GM12878 (cell line): Measurements from ENCODE around the gene ARAP2. TPM values are rescaled to one million over a fixed set of nuclear protein-coding genes. Genes with fewer than 3 reads are reported as not detected.

Experiments used
- ATAC-seq: fragments of 200-7000 bp; cut with Tn5 transposase; 3 replicates; pipeline ENCODE4 v1.9.1; 2020; ENCODE audit warnings: mild to moderate bottlenecking, moderate library complexity
- BruUV-seq: library from RNA; stranded (reverse); fragments of 400-500 nt; replicated peaks from 2 replicates; lab custom pipeline; 2021; lab: Mats Ljungman, UMichigan
- CTCF ChIA-PET: fragments of 300-600 bp; sonication (Branson Sonifier 250); formaldehyde crosslinking; extraction: SDS; loops from one replicate; lab custom pipeline; 2021; ENCODE audit warnings: inconsistent platforms; lab: Yijun Ruan, JAX
- POLR2A ChIA-PET: fragments of 350-600 bp; formaldehyde crosslinking; extraction: SDS; loops from one replicate; lab custom pipeline; 2021; ENCODE audit warnings: inconsistent platforms; lab: Charles Lee
- RAD21 ChIA-PET: fragments of 300-600 bp; sonication (Branson Sonifier 250); formaldehyde crosslinking; loops from one replicate; lab custom pipeline; 2023; ENCODE audit warnings: antibody characterized with exemption; ENCODE audit not compliant: unreplicated experiment; lab: Charles Lee
- SMC1A ChIA-PET: fragments of 300-600 bp; sonication (Branson Sonifier 250); formaldehyde crosslinking; loops from one replicate; lab custom pipeline; 2023; ENCODE audit not compliant: unreplicated experiment, uncharacterized antibody; lab: Charles Lee
- DNase-seq: peaks from one replicate; pipeline ENCODE4 v3.0.0-alpha.2; 2011; ENCODE audit warnings: low read depth, low spot score
- FAIRE-seq: peaks from 3 replicates; lab custom pipeline; 2011; peaks lifted over from hg19 to GRCh38; lab: Jason Lieb, UNC
- H2AFZ ChIP-seq: 2 replicates; pipeline ENCODE4 v1.6.0; 2011; ENCODE audit warnings: low read depth, low read length, control low read depth; ENCODE audit not compliant: control insufficient read depth
- H3K27ac ChIP-seq: 2 replicates; pipeline ENCODE4 v1.5.1; 2011; ENCODE audit warnings: control low read depth; ENCODE audit not compliant: control insufficient read depth, insufficient read depth
- H3K27me3 ChIP-seq, 2 experiments: replicated peaks in 1 of 2; 2 replicates each; pipeline versions ENCODE4 v1.6.0 to v1.6.1; 2011; ENCODE audit warnings: low read length in 1 of 2; ENCODE audit not compliant: control insufficient read depth in 2 of 2, insufficient read depth in 2 of 2
- H3K36me3 ChIP-seq, 2 experiments: 2 replicates each; pipeline ENCODE4 v1.5.1; 2011; ENCODE audit warnings: low read length in 1 of 2; ENCODE audit not compliant: control insufficient read depth in 2 of 2, insufficient read depth in 2 of 2
- H3K4me1 ChIP-seq: 2 replicates; pipeline ENCODE4 v1.6.1; 2011; ENCODE audit warnings: mild to moderate bottlenecking, low read length, moderate library complexity, mixed read lengths; ENCODE audit not compliant: control insufficient read depth, insufficient read depth
- H3K4me2 ChIP-seq: 2 replicates; pipeline ENCODE4 v1.6.0; 2011; ENCODE audit warnings: control low read depth; ENCODE audit not compliant: control insufficient read depth, insufficient read depth
- H3K4me3 ChIP-seq: fragments of 200-600 bp; sonication (generic); 2 replicates; pipeline ENCODE4 v1.5.1; 2016
- H3K79me2 ChIP-seq: 2 replicates; pipeline ENCODE4 v1.6.0; 2011; ENCODE audit warnings: low read length; ENCODE audit not compliant: control insufficient read depth, insufficient read depth
- H3K9ac ChIP-seq: 2 replicates; pipeline ENCODE4 v1.8.0; 2011; ENCODE audit warnings: low read length, control low read depth, mixed read lengths; ENCODE audit not compliant: control insufficient read depth, insufficient read depth
- H3K9me3 ChIP-seq: replicated peaks from 3 replicates; pipeline ENCODE4 v1.5.1; 2011; ENCODE audit warnings: mild to moderate bottlenecking, low read length; ENCODE audit not compliant: control insufficient read depth, insufficient read depth
- H4K20me1 ChIP-seq: 2 replicates; pipeline ENCODE4 v1.6.0; 2011; ENCODE audit not compliant: control insufficient read depth, insufficient read depth
- CEBPB ChIP-seq, 2 experiments: fragments of 150-350 bp in 1 of 2; IDR thresholded peaks; 2 replicates each; pipeline ENCODE4 v1.6.1; 2012 to 2014; ENCODE audit warnings: low read depth in 2 of 2, low read length in 2 of 2, borderline replicate concordance in 1 of 2, inconsistent platforms in 1 of 2
- EZH2 ChIP-seq: IDR thresholded peaks from 2 replicates; pipeline ENCODE4 v1.6.1; 2012; ENCODE audit warnings: low read depth, mild to moderate bottlenecking, control low read depth, inconsistent platforms, low read length, borderline replicate concordance; ENCODE audit not compliant: control insufficient read depth
- KAT2A ChIP-seq: conservative IDR thresholded peaks from 2 replicates; pipeline ENCODE4 v1.6.1; 2011; ENCODE audit warnings: low read depth, low read length; ENCODE audit not compliant: control insufficient read depth
- POLR2A ChIP-seq: IDR thresholded peaks from 2 replicates; pipeline ENCODE4 v1.6.1; 2011; ENCODE audit warnings: low read depth, mild to moderate bottlenecking, low read length
- WGBS: methylation state at CpG from one replicate; pipeline ENCODE4 v1.1.6; 2016; ENCODE audit warnings: low lambda C conversion rate; ENCODE audit not compliant: insufficient replicate concordance, insufficient coverage; ENCODE audit errors: missing lambda C conversion rate; 5-methylcytosine and 5-hydroxymethylcytosine counted together
- in situ Hi-C: fragments of 300-500 bp; cut with MboI; formaldehyde crosslinking; loops from 9 replicates; pipeline ENCODE4 v1.14.3; 2018; ENCODE audit warnings: mixed read lengths
- intact Hi-C: fragments of 100-400 bp; cut with micrococcal nuclease; formaldehyde crosslinking; loops from one replicate; pipeline ENCODE4 v1.14.2; 2022; ENCODE audit not compliant: unreplicated experiment
- polyA plus RNA-seq, 11 experiments: library from polyadenylated mRNA; depleted of rRNA in 4 of 11; unstranded in 6 of 11; stranded (reverse) in 5 of 11; fragments of >200 nt; fragmentation: Nextera tagmentation in 4 of 11; fragmentation: Illumina TruSeq in 1 of 11; extraction: Ambion mirVana in 4 of 11; extraction: Trizol in 1 of 11; gene quantifications; 1 replicate in 1 of 11; 2 replicates in 10 of 11; pipeline versions ENCODE4 v1.2.1 to v1.2.3, GENCODE V29; 2011 to 2016; ENCODE audit warnings: inconsistent platforms in 2 of 11, missing spikeins in 2 of 11, low read depth in 1 of 11
- total RNA-seq, 4 experiments: library from RNA; depleted of rRNA in 3 of 4; stranded (reverse); fragments of >200 nt in 3 of 4; fragmentation: Illumina TruSeq in 1 of 4; extraction: Trizol in 1 of 4; gene quantifications; 2 replicates each; pipeline versions ENCODE4 v1.2.1 to v1.2.3, GENCODE V29; 2013 to 2021
- TF ChIP-seq, protein P1 (sequence below): fragments of 450-650 bp; conservative IDR thresholded peaks from 2 replicates; pipeline ENCODE4 v1.6.1; 2017; ENCODE audit warnings: mild to moderate bottlenecking, moderate library complexity

Gene ARAP2
- total and polyA plus RNA-seq, 10 of the 15 experiments (the other 5 are each of a cell fraction or from before 2014, with no cell fraction given) = 5.4 to 36.1 (median 12.2) TPM

DNA sequence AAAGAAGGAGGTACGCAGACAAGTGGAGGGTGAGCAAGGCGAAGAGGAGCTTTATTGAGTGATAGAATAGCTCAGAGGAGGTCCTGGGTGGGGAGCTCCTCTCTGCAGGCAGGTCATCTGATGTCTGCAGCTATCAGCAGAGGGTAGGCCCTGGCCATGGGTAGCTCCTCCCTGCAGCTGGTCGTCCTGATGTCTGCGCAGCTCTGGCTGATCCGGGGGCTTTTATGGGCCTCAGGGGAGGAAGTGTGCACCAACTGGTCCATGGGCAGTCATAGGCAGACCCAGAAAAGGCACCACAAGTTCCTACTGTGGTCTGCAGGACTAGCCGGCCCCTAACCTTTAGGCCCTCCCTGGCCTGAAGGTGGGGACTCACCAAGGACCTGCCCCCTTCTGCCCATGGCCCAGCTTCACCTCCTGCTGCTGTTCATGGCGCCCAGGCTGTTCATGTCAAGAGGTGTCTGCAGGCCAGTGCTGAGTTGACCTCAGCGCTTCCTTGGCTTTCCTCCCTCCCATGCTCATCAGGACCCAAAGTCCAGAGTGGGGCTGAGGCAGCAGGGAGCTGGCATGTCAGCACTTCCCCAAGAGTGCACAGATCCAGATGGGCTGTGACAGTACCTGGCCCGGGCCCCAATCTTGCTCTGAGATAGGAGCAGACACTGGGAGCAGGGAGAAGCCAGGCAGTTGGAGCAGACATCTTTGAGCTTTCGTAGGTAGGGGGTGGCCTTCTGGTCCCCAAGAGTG lies 46.1 kb downstream of the ARAP2 start:
- no peak overlapping the region for H3K4me2 ChIP-seq
- TF ChIP-seq EZH2 (no peak), CEBPB (IDR thresholded peaks at IDR 0.05; ENCODE audit: borderline replicate concordance in 1 of 2, low read depth in 2 of 2, low read length in 2 of 2) (no peak), KAT2A (no peak)
- H3K4me3 ChIP-seq = no peak overlapping the region
- H2AFZ ChIP-seq = no peak overlapping the region
- no peak; the same call in 2 of the 3 replicates for ATAC-seq
- SMC1A ChIA-PET = interaction anchor here (0.5 to 1.2 kb wide), 4 partner anchors 8 to 45 kb away, joined by 3 read pairs; no protein-coding TSS in a partner anchor
- H3K9ac ChIP-seq = no peak overlapping the region
- RAD21 ChIA-PET = interaction anchor here (0.9 to 1.6 kb wide), 2 partner anchors 44 to 202 kb away, joined by 3 read pairs; no protein-coding TSS in a partner anchor
- WGBS = 90% methylated on average over 10 of the region's 10 CpGs
- intact Hi-C loops = no loop called here
- in situ Hi-C loops = loop anchor here (25.0 kb wide), 1 partner anchor 1189 kb away; no protein-coding TSS in a partner anchor
- H3K4me1 ChIP-seq = no peaks in the 10 kb centered on the region
- POLR2A ChIA-PET = interaction anchor here (1.0 kb wide), 1 partner anchor 13 kb away, joined by 3 read pairs; no protein-coding TSS in a partner anchor
- H3K9me3 ChIP-seq = no peaks in the 10 kb centered on the region; the same call in 2 of the 3 replicates
- no TSS peak for BruUV-seq
- no peaks in the 10 kb centered on the region for H4K20me1 ChIP-seq
- CTCF ChIA-PET = interaction anchor here (0.9 to 1.3 kb wide), 3 partner anchors 14 to 201 kb away, joined by 3 to 6 read pairs (median 4); no protein-coding TSS in a partner anchor
- no peak for FAIRE-seq
- no peak for DNase-seq
- H3K79me2 ChIP-seq = no peaks in the 10 kb centered on the region
- peaks cover 4% of the 10 kb centered on the region in 2 experiments for H3K36me3 ChIP-seq
- H3K27ac ChIP-seq = no peak overlapping the region
- H3K27me3 ChIP-seq = no peaks in the 10 kb centered on the region

DNA sequence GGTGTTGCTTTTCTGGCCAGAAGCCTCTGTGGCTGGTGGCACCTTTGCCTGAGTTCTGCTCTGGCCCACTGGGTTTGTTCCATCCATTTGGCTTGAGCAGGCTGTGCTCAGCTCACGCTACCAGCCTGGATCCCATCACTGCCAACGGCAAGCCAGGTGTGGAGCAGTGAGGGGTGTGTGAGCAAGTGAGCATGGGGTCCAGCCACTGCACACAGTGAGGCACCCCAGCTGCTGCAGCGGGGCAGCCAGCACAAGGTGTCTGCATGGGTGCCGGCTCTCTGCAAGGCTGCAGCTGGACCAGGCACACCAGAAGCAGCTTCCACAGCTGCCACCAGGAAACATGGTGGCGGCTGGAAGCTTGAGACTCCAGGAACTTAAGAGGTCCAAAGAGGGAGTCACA lies 46.8 kb downstream of the ARAP2 start:
- no peak overlapping the region for H3K27ac ChIP-seq
- no peaks in the 10 kb centered on the region; the same call in 2 of the 3 replicates for H3K9me3 ChIP-seq
- in situ Hi-C loops = loop anchor here (25.0 kb wide), 1 partner anchor 1190 kb away; no protein-coding TSS in a partner anchor
- H3K36me3 ChIP-seq = peaks cover 4% of the 10 kb centered on the region in 2 experiments
- FAIRE-seq = no peak
- RAD21 ChIA-PET = interaction anchor here (0.9 kb wide), 1 partner anchor 203 kb away, joined by 3 read pairs; no protein-coding TSS in a partner anchor
- no peak overlapping the region for H3K4me2 ChIP-seq
- TF ChIP-seq POLR2A = peak; percentile 54; the same call in 1 of the 2 replicates
- TF ChIP-seq, protein P1, sequence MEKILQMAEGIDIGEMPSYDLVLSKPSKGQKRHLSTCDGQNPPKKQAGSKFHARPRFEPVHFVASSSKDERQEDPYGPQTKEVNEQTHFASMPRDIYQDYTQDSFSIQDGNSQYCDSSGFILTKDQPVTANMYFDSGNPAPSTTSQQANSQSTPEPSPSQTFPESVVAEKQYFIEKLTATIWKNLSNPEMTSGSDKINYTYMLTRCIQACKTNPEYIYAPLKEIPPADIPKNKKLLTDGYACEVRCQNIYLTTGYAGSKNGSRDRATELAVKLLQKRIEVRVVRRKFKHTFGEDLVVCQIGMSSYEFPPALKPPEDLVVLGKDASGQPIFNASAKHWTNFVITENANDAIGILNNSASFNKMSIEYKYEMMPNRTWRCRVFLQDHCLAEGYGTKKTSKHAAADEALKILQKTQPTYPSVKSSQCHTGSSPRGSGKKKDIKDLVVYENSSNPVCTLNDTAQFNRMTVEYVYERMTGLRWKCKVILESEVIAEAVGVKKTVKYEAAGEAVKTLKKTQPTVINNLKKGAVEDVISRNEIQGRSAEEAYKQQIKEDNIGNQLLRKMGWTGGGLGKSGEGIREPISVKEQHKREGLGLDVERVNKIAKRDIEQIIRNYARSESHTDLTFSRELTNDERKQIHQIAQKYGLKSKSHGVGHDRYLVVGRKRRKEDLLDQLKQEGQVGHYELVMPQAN = no peak
- 96% methylated on average over 5 of the region's 5 CpGs for WGBS
- DNase-seq = no peak
- SMC1A ChIA-PET = interaction anchor here (0.7 kb wide), 1 partner anchor 46 kb away, joined by 3 read pairs; no protein-coding TSS in a partner anchor
- no peak overlapping the region for H2AFZ ChIP-seq
- no peak for ATAC-seq
- POLR2A ChIA-PET = no interaction called here
- H4K20me1 ChIP-seq = no peaks in the 10 kb centered on the region
- H3K79me2 ChIP-seq = no peaks in the 10 kb centered on the region
- intact Hi-C loops = no loop called here
- CTCF ChIA-PET = interaction anchor here (1.2 to 1.3 kb wide), 2 partner anchors 14 to 50 kb away, joined by 3 to 4 read pairs; no protein-coding TSS in a partner anchor
- H3K27me3 ChIP-seq = no peaks in the 10 kb centered on the region
- no peaks in the 10 kb centered on the region for H3K4me1 ChIP-seq
- H3K4me3 ChIP-seq = no peak overlapping the region
- no peak overlapping the region for H3K9ac ChIP-seq
- BruUV-seq = no TSS peak
